C4-2B (cell line): ENCODE data around the gene RAPGEF3.

Experiments
- CTCF ChIP-seq: fragments of 450-650 bp; conservative IDR thresholded peaks from 2 replicates; pipeline ENCODE4 v1.5.1; 2017; ENCODE audit warnings: mild to moderate bottlenecking
- ZFX ChIP-seq: fragments of 450-650 bp; IDR thresholded peaks from 2 replicates; pipeline ENCODE4 v1.6.1; 2017

- TF ChIP-seq CTCF, result no peak
- no peak for TF ChIP-seq ZFX
Observed at GRCh38 chr12:47698055-47698454, 60.6 kb downstream of the RAPGEF3 start.
